Fibroblast of the conjunctiva (primary cell): ENCODE data around the gene ULK2.
"Not testable (repeated sequence)": the region's sequence is repeated elsewhere in the genome, so short reads cannot be mapped to it uniquely, and the experiment has no call there.

Source experiments
- DNase-seq: peaks from one replicate; pipeline ENCODE4 v3.0.0-alpha.2; 2010; ENCODE audit warnings: low read depth

ULK2 gene

DNA sequence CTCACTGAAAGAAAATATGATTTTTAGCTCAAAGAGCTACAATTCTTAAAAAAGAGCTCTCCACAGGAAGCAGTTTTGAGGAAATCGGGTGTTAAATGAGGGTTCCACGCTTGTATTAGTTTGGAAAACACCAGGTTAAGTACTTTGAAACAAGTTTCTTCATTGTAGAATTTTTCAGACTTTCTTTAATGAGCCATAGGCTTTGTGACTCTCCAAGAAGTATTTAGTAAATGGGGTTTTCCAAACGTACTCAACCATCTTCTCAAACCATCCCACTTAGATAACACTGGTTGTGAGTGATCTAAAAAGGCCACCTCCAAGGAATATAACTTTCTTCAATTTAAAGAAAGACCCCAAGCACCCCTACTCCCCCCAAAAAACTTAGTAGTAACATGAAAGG lies 2.7 kb downstream of the ULK2 start:
- DNase-seq = no peak

DNA sequence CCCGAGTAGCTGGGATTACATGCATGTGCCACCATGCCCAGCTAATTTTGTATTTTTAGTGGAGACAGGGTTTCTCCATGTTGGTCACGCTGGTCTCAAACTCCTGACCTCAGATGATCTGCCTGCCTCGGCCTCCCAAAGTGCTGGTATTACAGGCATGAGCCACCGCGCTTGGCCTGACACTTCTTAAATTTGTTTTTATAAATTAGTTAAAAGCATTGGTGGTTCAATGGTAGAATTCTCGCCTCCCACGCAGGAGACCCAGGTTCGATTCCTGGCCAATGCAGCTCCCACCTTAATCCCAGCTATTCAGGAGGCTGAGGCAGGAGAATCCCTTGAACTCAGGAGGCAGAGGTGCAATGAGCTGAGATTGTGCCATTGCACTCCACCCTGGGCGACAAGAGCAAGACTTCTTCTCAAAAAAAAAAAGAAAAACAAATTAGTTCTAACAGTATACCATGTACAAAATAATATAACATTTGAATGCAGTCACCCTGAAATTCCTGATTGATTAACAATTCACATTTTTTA lies 7.0 kb downstream of the ULK2 start:
- not testable (repeated sequence) for DNase-seq

DNA sequence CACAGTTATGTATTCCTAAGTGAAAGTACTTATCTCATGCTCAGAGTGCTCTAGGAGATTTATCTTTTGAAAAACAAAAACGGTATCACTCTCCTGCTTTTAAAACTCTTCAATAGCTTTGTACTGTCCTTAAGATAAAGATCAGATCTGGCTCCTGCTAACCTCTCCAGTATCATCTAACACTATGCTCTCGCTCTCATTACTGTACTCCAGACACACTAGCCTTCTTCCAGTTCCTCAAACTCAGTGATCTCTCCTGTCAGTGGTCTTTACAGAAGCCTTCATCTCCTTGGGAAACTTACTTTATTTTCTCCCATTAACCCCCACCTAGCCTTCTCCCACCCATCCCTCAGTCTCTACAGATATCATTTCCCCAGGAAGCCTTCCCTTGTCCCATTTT lies 10.1 kb downstream of the ULK2 start:
- no peak for DNase-seq

DNA sequence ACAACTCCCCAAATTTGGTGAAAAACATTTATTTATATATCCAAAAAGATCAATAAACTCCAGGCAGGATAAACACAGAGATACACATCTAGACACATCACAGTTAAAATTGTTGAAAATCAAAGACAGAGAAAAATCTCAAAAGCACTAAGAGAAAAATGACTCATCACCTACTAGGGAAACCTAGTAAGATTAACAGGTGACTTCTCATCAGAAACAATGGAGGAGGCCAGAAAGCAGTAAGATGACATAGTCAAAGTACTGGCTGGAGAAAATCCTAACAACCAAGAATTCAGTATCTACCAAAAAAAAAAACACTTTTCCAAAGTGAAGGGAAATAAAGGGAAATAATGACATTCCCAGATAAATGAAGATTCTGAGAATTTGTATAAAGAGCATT lies 33.8 kb downstream of the ULK2 start:
- no peak for DNase-seq

DNA sequence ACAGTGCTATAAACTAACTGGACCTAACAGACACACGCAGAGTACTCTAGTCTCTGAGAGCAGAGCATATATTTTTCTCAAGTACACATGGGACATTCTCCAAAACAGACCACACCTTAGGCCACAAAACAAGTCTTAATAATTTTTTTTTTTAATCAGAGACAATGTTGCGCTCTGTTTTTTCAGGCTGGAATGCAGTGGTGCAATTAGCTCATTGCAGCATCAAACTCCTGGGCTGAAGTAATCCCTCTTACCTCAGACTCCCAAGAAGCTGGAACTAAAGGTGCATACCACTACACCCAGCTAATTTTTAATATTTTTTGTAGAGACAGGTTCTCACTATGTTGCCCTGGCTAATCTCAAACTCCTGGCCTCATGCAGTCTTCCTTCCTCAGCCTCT lies 37.7 kb downstream of the ULK2 start:
- DNase-seq = no peak

DNA sequence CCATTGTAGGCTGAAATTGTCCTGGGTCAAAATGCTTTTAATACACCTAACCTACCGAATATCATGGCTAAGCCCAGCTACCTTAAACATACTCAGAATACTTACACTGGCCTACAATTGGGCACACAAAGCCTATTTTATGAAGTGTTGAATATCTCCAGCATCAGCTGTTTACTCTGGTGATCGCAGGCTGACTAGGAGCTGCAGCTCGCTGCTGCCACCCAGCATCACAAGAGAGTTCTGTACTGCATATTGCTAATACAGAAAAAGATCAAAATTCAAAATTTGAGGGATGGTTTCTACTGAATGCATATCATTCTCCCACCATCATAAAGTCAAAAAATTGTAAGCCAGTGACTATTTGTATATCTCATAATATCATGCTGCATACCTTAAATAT lies 55.3 kb downstream of the ULK2 start:
- DNase-seq = peak; percentile 1

DNA sequence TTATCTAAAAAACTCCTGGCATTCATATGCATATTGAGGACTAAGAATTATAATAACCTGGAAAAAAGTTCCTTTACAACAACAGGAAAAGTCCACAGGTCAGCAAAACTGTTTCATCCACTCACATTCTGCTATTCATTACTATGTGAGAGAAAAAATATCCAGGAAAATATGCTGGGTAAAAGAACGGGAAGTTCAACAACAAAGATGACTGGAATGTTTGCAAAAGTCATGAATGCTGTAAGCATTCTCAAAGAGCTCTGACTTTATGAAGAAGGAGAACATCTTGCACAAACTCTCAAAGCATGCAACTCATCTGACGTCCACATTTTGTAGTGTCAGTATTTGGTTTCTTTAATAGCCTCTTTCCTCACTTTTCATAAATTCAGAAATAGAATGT lies 62.7 kb downstream of the ULK2 start:
- no peak for DNase-seq

DNA sequence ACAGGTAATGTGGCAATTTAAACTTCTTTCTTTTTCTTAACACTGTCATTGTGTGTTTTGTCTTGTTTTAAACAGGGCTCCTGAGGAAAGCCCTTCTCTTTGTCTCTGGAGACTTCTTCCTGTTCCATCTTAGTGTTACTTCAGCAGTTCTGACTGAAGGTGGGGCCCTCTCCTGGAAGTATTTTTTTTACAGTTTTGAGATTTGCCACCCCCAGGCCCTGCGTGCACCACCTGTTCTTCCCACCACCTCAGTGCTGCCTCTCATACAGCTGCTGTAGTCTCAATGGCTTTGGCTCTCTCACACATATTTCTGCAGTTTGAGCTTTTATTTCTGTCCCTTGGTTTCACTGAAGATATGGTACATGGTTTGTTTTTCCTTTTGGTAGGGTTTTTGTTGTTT lies 67.2 kb downstream of the ULK2 start:
- no peak for DNase-seq

DNA sequence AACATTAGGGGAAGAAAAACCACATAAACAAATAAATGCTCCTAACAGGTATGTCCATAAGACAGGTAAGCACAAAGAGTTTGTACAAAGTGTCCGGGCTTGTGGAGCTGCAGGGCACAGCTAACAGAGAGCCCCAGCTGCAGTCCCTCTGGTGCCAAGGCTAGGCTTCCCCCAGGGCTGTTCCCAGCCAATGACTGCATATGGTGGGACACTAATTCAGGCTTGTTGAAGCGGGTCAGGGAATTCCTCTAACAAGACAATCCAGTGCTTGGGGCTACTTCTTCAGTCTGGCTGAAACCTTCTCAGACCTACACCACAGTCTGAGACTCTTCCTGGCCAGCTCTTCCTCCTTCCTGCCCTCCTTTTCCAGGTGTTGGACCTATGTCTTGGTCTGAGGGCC lies 67.9 kb downstream of the ULK2 start:
- no peak for DNase-seq

DNA sequence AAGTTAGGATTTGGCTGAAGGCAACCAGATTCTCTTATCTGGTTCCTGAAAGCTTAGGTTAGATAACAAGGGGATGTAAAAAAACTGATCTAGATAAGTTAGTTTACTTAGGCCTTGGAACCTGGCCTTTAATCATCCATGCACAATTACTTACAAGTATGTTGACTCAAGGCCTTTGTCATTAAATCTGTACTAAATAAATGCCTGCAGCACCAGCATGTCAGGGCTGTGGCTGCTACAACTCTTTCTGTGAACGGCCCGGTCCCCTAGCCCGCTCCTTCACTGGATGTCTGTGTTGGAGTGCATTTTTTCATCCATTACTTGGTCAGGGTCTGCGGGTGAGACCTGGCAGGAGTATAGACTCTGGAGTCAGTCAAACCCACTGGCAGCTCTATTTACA lies 71.3 kb downstream of the ULK2 start:
- no peak for DNase-seq

DNA sequence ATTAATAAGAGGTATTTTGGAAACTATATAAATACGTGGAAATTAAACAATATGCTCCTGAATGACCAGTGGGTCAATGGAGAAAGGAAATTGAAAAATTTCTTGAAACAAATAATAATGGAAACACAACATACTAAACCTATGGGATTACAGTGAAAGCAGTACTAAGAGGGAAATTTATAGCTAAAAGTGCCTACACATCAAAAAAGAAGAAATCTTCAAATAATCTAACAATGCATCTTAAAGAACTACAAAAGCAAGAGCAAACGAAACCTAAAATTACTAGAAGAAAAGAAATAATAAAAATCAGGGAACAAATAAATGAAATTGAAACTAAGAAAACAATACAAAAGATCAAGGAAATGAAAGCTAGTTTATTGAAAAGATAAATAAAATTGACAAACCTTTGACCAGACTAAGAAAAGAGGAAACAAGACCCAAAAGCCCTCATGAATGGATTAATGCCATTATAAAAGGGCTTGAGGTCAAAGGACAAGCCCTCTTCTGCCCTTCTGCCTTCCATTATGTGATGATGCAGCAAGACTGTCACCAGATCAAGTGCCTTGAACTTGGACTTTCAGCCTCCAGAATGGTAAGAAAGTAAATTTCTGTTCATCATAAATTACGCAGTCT lies 75.7 kb downstream of the ULK2 start:
- DNase-seq = no peak

DNA sequence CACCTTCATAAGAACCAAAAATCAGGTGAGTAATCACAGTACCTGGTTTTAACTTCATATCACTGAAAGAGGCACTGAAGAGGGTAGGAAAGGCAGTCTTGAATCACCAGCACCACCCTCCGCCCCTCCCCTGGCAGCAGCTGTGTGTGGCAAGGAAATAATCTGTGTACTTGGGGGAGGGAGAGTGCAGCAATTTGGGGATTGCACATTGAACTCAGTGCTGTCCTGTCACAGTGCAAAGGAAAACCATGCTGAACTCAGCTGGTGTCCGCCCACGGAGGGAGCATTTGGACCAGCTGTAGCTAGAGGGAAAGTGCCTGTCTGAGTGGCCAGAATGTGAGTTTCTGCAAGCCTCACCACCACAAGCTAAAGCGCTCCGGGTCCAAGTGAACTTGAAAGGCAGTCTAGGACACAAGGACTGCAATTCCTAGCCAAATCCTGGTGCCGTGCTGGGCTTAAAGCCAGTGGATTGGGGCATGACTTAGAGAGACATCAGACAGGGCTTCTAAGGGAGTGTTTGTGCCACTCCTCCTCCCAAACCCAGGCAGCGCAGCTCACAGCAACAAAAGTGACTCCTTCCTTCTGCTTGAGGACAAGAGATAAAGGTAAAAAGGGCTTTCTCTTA lies 79.9 kb downstream of the ULK2 start:
- no peak for DNase-seq

DNA sequence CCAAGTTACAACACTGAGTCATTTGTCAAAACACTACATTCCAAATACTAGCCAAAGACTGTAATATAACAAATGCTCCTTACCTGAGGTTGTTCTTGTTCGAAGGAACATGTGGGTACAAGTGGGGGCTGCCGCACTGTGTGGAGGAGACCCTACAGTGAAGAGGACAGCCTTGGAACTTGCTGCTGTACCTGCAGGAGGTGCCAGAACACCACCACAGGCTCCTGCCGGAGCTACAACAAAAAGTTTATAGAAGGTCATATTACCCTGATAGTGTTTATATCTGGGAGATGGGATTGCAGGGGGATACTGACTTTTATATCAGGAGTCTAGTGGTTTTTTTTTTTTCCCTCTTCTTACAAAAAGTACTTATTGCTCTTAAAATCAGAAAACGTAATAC lies 81.9 kb downstream of the ULK2 start:
- DNase-seq = no peak

DNA sequence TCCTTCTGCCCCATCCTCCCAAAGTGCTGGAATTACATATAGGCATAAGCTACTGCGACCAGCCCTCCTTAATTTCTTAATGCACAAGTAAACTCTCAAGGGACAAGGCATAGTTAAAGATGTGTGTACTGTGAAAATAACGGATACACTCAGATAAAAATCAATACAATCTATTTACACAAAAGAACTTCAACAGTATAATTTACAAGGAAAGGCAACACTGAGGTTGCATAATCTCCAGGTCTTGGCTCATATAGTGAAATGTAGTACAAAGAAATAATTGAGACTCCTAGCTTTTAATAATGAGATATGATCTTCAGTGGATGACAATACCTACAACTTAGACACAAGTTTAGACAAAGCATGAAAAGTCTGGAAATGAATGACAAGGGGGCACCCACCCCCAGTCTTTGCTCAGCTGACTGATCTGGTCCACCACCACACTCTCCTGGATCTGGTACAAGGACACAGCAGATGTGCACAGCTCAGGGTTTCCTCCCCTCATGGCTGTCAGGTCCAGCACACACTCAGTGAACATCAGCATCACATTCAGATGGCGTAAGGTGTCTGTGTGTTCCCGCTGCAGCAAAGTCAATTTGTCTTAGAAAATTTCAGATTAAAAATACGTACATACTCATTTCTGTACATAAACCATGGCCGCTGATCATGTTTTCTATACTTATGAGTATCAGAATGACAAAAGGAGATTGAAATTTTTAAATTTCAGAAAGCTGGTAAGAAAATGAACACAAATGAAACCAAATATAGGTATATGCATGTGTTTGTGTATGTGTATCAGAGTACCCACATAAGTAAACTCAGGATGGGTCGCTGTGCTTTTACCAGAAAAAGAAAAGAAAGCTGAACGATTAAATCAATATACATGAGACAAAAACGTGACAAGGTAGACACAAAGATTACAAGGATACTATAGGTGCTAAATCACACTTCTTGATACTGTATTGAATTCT lies 86.0 kb downstream of the ULK2 start:
- DNase-seq = no peak

DNA sequence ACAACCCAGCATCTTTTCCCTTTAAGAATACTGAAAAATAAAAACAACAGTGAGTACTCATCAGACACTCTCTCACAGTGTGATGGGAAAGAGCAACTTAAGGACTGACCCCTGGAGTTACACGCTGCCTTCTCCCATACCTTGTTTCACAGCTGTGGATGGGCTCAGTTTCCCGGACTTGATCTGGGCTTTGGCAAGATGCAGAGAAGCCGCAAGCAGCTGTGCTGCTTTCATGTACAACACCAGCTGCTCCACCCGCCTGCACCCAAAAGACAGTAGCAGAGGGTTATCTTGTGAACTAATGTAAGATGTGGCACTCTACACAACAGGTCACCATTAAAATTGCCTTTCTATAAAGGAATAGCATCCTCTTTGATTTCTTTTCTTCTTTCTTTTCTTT lies 86.9 kb downstream of the ULK2 start:
- DNase-seq = no peak

DNA sequence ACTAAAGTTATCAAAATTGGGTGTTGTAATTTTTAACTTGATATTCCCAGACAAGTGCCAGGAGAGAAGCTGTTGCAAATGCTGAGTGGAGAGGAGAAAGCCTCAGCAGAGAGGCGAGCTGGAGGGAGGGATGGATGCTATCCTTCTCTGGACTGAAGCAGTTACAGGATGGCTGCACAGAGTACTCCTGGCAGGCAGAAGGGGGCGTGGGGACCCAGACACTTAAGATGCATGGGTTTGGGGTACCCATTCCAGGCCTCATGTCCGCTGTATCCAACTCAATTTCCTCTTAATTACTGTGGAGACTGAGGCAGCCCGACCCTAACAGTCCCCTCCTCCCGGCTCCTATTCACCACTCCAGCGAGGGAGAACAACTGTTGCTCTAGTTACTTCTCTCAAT lies 94.2 kb downstream of the ULK2 start:
- no peak for DNase-seq

DNA sequence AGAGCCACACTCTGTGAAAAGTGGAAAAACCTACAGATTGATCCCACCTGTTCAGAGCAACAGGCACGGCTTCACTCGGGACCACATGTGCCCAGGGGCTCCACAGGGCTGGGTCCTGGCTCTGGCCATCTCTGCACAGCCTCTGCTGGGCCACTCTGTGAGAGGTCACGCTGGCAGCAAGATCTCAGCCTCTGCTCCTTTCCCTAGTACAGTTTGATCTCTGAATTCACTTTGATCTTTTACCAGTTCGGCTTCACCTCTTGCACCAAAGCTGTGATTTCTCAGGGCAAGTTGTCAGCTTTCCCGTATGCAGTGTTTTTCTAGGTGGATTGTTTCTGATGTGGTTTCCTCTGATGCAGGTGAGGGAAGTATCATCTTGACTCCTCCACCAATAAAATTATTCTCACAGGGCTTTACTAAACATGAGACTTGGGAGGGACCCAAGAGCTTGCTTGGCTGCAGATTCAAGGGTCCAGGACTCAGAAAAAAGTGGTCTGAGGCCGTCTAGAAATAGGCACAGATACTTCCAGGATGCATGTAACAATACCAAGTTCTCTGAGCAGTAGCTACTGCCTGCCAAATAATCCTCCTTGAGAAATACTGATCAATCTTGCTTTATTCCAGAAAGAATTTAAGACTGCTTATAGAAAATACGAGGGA lies 95.6 kb downstream of the ULK2 start:
- no peak for DNase-seq

DNA sequence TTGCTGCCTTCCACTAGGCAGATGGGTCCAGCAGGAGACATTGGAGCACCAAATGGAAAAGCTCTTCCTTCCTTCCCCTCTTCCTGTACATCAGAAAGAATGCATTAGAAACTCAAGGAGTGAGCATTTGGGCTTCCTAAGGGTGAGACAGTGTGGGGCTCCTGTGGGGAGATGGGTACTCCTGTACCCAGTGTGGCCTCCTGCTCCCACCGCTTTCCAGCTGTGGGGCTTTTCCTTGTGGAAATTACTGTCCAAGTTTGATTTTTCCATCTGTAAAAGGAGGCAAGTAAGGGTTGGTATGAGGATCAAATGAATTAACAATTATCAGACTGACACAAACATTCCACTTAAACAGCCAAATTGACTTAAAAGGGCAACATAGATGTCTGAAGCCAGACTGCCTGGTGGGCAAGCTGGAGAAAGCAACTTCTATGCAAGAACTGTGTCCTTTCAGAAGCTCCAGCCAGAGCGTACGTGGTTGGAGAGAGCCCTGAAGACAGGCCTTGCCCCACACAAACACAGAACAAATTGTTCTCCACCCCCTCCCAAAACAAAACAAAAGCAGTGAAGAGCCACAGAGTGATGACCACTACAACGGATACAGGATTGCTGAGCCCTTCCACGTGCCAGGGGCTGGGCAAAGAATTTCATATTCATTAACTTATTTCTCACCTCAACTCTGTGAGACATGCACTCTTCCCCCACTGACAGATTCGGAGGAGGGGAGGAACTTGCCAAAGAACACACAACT lies 96.6 kb downstream of the ULK2 start:
- DNase-seq = no peak

DNA sequence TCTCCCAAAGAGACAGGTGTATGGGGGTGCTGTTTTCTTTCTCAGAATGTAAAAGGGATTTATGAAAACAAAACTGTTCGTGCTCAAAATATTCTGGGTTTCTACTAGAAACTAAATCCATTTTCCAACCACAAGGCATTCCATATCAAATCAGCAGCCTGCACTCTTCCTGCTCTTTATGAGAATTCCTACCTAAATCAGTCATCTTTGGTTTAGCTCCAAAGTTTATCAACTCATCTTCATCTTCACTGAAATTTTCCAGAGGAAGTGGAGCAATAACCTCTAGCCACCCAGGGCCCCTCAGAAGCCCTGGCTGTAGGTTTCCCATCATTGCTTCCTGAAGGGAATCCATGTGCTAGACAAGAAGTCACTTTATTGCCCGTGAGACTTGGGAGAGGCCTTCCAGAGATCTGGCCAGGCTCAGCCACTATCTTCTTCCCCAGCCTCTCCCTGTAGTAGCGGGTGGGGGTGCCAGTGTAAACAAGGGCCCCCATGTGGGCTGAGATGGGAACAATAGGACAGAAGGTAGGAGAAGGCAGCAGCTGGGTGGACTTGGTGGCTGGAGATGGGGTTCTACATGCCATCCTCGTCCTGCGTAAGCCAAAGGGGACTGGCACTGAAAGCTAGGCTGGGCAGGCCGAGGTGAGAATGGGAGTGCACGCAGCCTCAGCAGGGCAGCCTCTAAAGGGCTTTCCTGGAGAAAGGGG lies 97.6 kb downstream of the ULK2 start:
- no peak for DNase-seq

DNA sequence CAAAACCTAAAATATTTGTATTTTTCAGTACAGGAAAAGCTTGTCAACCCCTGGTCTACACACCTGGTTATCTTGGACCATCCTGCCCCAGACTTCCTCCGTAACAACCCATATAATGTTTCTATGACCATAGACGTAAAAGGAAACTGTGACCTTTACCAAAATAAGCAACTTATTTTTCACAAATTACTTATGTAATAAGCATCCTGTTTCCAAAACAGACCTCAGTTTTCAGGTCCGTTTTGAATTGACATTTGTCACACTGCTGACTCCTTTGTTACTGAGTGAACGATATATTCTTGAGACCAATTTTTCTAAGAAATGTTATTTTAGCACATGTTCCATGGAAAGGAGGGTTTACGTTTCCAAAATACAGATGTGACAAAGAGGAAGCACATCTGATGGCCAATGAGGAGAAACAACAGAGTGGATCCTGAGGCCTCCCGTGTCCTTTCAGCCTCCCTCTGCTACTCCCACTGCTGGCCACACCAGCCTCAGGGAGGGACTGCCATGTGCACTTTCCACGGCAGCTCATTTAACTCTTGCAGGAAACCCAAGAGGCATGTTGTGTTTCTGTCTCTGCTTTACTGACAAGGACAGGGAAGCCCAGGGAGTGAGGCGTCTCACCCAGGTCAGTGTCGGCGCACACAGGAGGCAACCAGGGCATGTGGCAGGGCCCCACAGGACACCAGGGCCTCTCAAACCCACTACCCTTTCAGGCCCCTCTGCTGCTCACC lies 99.5 kb downstream of the ULK2 start:
- no peak for DNase-seq
